B cell (primary cell): ENCODE measurements around the gene FGF11. TPM values are rescaled to one million over a fixed set of nuclear protein-coding genes. Genes with fewer than 3 reads are reported as not detected.

Source experiments
- ATAC-seq: fragments of 200-7000 bp; cut with Tn5 transposase; one replicate; pipeline ENCODE4 v1.10.0; 2021; ENCODE audit warnings: low read depth, mild to moderate bottlenecking, moderate number of reproducible peaks, moderate library complexity
- CTCF ChIA-PET: fragments of 350-600 bp; sonication (Branson Sonifier 250); formaldehyde crosslinking; loops from one replicate; lab custom pipeline; 2021; ENCODE audit warnings: antibody characterized with exemption, inconsistent platforms; lab: Charles Lee
- POLR2A ChIA-PET: fragments of 350-600 bp; sonication (Branson Sonifier 250); formaldehyde crosslinking; loops from one replicate; lab custom pipeline; 2021; ENCODE audit warnings: antibody characterized with exemption; lab: Charles Lee
- DNase-seq: peaks from one replicate; pipeline ENCODE4 v3.0.0; 2013
- H2AFZ ChIP-seq: 2 replicates; pipeline ENCODE4 v1.6.1; 2012; ENCODE audit warnings: mild to moderate bottlenecking, low read depth, low read length; ENCODE audit not compliant: insufficient read depth, poor library complexity, severe bottlenecking
- H3K27ac ChIP-seq, 2 donors: 1 replicate in 1 of 2; 2 replicates in 1 of 2; pipeline ENCODE4 v1.5.1; 2012 to 2013; ENCODE audit warnings: low read length in 2 of 2, mild to moderate bottlenecking in 2 of 2, moderate library complexity in 1 of 2
- H3K27me3 ChIP-seq, 4 experiments: fragments of 200-600 bp in 1 of 4; sonication (generic) in 1 of 4; replicated peaks in 1 of 4; 1 replicate in 2 of 4; 2 replicates in 2 of 4; pipeline versions ENCODE4 v1.6.1 to v1.7.0; 2013 to 2016; ENCODE audit warnings: low read length in 3 of 4, mild to moderate bottlenecking in 2 of 4, mixed read lengths in 1 of 4, moderate library complexity in 1 of 4; ENCODE audit not compliant: insufficient read depth in 4 of 4, control insufficient read depth in 3 of 4; ENCODE audit errors: control extremely low read depth in 1 of 4
- H3K36me3 ChIP-seq, 2 experiments: replicated peaks in 1 of 2; 1 replicate in 1 of 2; 2 replicates in 1 of 2; pipeline versions ENCODE4 v1.6.1 to v1.7.1; 2013; ENCODE audit warnings: low read length in 1 of 2; ENCODE audit not compliant: insufficient read depth in 2 of 2, control insufficient read depth in 1 of 2; ENCODE audit errors: control extremely low read depth in 1 of 2, extremely low read depth in 1 of 2
- H3K4me1 ChIP-seq, 2 donors: fragments of 200-600 bp in 1 of 2; sonication (generic) in 1 of 2; 1 replicate in 1 of 2; 2 replicates in 1 of 2; pipeline versions ENCODE4 v1.5.1 to v1.6.1; 2013 to 2017; ENCODE audit warnings: low read length in 2 of 2; ENCODE audit not compliant: control insufficient read depth in 2 of 2, insufficient read depth in 2 of 2
- H3K4me2 ChIP-seq: replicated peaks from 2 replicates; pipeline ENCODE3; 2012; ENCODE audit warnings: mild to moderate bottlenecking, low read depth, low read length; ENCODE audit not compliant: poor library complexity, severe bottlenecking
- H3K4me3 ChIP-seq, 5 experiments: fragments of 200-600 bp in 1 of 5; sonication (generic) in 1 of 5; 1 replicate in 3 of 5; 2 replicates in 2 of 5; pipeline versions ENCODE4 v1.5.1 to v1.7.0; 2011 to 2016; ENCODE audit warnings: low read length in 4 of 5, mild to moderate bottlenecking in 4 of 5, low read depth in 2 of 5, control low read depth in 1 of 5, moderate library complexity in 1 of 5; ENCODE audit not compliant: insufficient read depth in 1 of 5; ENCODE audit errors: control extremely low read depth in 1 of 5, extremely low read depth in 1 of 5
- H3K79me2 ChIP-seq: fragments of 200-600 bp; sonication (generic); one replicate; pipeline ENCODE4 v1.6.0; 2016; ENCODE audit warnings: low read length; ENCODE audit not compliant: control insufficient read depth, insufficient read depth
- H3K9ac ChIP-seq: fragments of 200-600 bp; sonication (generic); 2 replicates; pipeline ENCODE4 v1.6.1; 2017; ENCODE audit warnings: mild to moderate bottlenecking, low read length, moderate library complexity
- H3K9me3 ChIP-seq, 3 donors: one replicate each; pipeline versions ENCODE4 v1.6.1 to v1.7.1; 2013; ENCODE audit warnings: low read length in 2 of 3; ENCODE audit not compliant: control insufficient read depth in 2 of 3, insufficient read depth in 1 of 3; ENCODE audit errors: control extremely low read depth in 1 of 3
- H4K20me1 ChIP-seq: 2 replicates; pipeline ENCODE4 v1.6.0; 2012; ENCODE audit warnings: mild to moderate bottlenecking, low read length; ENCODE audit not compliant: insufficient read depth, control insufficient read depth, poor library complexity, severe bottlenecking
- H3K27ac Mint-ChIP-seq: one replicate; pipeline ENCODE4 v1.8.0; 2021; ENCODE audit warnings: mixed read lengths
- H3K27me3 Mint-ChIP-seq: one replicate; pipeline ENCODE4 v1.8.0; 2021; ENCODE audit warnings: mixed read lengths
- H3K4me1 Mint-ChIP-seq: one replicate; pipeline ENCODE4 v1.8.0; 2021; ENCODE audit warnings: mixed read lengths
- H3K4me3 Mint-ChIP-seq: one replicate; pipeline ENCODE4 v1.8.0; 2021; ENCODE audit warnings: mixed read lengths
- H3K9me3 Mint-ChIP-seq: one replicate; pipeline ENCODE4 v1.8.0; 2022; ENCODE audit warnings: mixed read lengths; ENCODE audit not compliant: insufficient read depth
- EZH2 ChIP-seq: IDR thresholded peaks from 2 replicates; pipeline ENCODE4 v1.6.1; 2012; ENCODE audit warnings: borderline replicate concordance, low read depth, mild to moderate bottlenecking, moderate library complexity, low read length; ENCODE audit not compliant: insufficient read depth, poor library complexity, severe bottlenecking
- WGBS: methylation state at CpG from one replicate; pipeline ENCODE4 v1.1.5; 2013; ENCODE audit warnings: missing lambda C conversion rate; ENCODE audit not compliant: insufficient coverage; 5-methylcytosine and 5-hydroxymethylcytosine counted together
- intact Hi-C: fragments of 100-400 bp; cut with micrococcal nuclease; formaldehyde crosslinking; loops from one replicate; pipeline ENCODE4 v1.10.0; 2022
- polyA plus RNA-seq: library from polyadenylated mRNA; depleted of rRNA; stranded (reverse); fragments of >200 nt; gene quantifications from 2 replicates; pipeline ENCODE4 v1.2.3, GENCODE V29; 2012
- total RNA-seq, 2 donors: library from RNA; stranded (reverse); fragments of 120-200 nt in 1 of 2; gene quantifications; 1 replicate in 1 of 2; 2 replicates in 1 of 2; pipeline versions ENCODE4 v1.2.3 to v1.2.4, GENCODE V29; 2013 to 2022
- TF ChIP-seq, protein P1 (sequence below): fragments of 200-600 bp; IDR thresholded peaks from one replicate; pipeline ENCODE4 v1.8.0; 2022; ENCODE audit warnings: antibody characterized with exemption, mild to moderate bottlenecking

The FGF11 gene
- total and polyA plus RNA-seq, 2 donors (not counting 1 experiment from before 2014, with no cell fraction given): 2.7 to 4.6 TPM

DNA sequence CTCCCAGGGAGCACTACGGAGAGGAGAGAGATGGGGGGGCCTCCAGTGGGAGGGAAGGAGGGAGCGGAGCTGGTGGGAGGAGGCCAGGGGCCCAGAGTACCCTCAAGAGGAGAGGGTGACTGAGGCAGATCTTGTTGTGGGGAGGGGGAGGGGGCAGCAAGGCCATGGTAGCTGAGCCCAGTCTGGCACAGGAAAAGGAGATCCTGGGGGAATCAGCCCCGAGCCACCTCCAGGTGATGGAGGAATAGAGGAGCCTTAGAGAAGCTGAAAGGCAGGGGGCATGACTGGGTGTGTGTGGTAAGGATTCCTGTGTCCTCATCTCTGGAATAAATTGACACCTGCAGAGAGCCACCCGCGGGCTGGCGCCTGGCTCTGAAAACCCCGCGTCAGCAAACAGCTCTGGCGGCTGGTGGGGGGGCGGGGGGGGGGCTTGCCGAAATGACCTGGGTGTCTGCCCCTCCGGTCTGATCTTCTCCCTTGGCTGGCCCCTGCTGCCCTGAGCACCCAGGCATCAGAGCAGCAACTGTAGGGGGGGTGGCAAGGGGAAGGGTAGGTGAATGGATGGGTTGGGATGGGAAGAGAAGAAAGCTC is 33.0 kb upstream of the FGF11 start:
- intact Hi-C loops: no loop called here
- Histone ChIP-seq H3K9me3 (peaks cover 0 to 4% (median 0%) of the 10 kb centered on the region in 3 donors), H3K79me2 (peaks cover 6% of the 10 kb centered on the region), H2AFZ (no peak overlapping the region), H3K4me3 (no peak overlapping the region), H3K27ac (no peak overlapping the region), H3K9ac (no peak overlapping the region), H4K20me1 (no peaks in the 10 kb centered on the region), H3K36me3 (no peaks in the 10 kb centered on the region), H3K4me1 (peaks cover 17 to 20% of the 10 kb centered on the region in 2 donors), H3K27me3 (peaks cover 0 to 33% (median 4%) of the 10 kb centered on the region in 4 experiments), H3K4me2 (no peak overlapping the region)
- ChIA-PET CTCF (interaction anchor here (1.2 kb wide), 2 partner anchors 30 to 32 kb away, joined by 3 to 4 read pairs; no protein-coding TSS in a partner anchor), POLR2A (interaction anchor here (1.2 kb wide), 1 partner anchor 186 kb away, joined by 3 read pairs; no protein-coding TSS in a partner anchor)
- WGBS: 83% methylated on average over 9 of the region's 12 CpGs
- peaks cover 30% of the 10 kb centered on the region for H3K27me3 Mint-ChIP-seq
- no peak overlapping the region for H3K27ac Mint-ChIP-seq
- peaks cover 23% of the 10 kb centered on the region for H3K4me1 Mint-ChIP-seq
- no peak for DNase-seq
- TF ChIP-seq EZH2: no peak
- TF ChIP-seq, protein P1, sequence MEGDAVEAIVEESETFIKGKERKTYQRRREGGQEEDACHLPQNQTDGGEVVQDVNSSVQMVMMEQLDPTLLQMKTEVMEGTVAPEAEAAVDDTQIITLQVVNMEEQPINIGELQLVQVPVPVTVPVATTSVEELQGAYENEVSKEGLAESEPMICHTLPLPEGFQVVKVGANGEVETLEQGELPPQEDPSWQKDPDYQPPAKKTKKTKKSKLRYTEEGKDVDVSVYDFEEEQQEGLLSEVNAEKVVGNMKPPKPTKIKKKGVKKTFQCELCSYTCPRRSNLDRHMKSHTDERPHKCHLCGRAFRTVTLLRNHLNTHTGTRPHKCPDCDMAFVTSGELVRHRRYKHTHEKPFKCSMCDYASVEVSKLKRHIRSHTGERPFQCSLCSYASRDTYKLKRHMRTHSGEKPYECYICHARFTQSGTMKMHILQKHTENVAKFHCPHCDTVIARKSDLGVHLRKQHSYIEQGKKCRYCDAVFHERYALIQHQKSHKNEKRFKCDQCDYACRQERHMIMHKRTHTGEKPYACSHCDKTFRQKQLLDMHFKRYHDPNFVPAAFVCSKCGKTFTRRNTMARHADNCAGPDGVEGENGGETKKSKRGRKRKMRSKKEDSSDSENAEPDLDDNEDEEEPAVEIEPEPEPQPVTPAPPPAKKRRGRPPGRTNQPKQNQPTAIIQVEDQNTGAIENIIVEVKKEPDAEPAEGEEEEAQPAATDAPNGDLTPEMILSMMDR: no peak
- H3K4me3 Mint-ChIP-seq: peak overlapping the region; percentile 80
- ATAC-seq: no peak
- no peaks in the 10 kb centered on the region for H3K9me3 Mint-ChIP-seq

- H4K20me1 ChIP-seq: no peaks in the 10 kb centered on the region
- ChIA-PET POLR2A (interaction anchor here (1.2 kb wide), 1 partner anchor 187 kb away, joined by 3 read pairs; no protein-coding TSS in a partner anchor), CTCF (interaction anchor here (1.1 to 1.2 kb wide), 4 partner anchors 29 to 154 kb away, joined by 3 read pairs; no protein-coding TSS in a partner anchor)
- peaks cover 23% of the 10 kb centered on the region for H3K4me1 Mint-ChIP-seq
- no peak overlapping the region for H2AFZ ChIP-seq
- H3K4me3 Mint-ChIP-seq: peak overlapping the region; percentile 10
- H3K4me1 ChIP-seq: peaks cover 17 to 20% of the 10 kb centered on the region in 2 donors
- H3K9me3 Mint-ChIP-seq: no peaks in the 10 kb centered on the region
- no peak overlapping the region for H3K27ac Mint-ChIP-seq
- intact Hi-C loops: no loop called here
- no peak for DNase-seq
- peaks cover 6% of the 10 kb centered on the region for H3K79me2 ChIP-seq
- no peak for TF ChIP-seq EZH2
- TF ChIP-seq, protein P1: no peak
- WGBS: 96% methylated on average over 4 of the region's 13 CpGs
- H3K36me3 ChIP-seq: no peaks in the 10 kb centered on the region
- no peak overlapping the region for H3K4me3 ChIP-seq
- H3K9ac ChIP-seq: no peak overlapping the region
- H3K4me2 ChIP-seq: no peak overlapping the region
- H3K27me3 ChIP-seq: peaks cover 0 to 33% (median 4%) of the 10 kb centered on the region in 4 experiments
- no peak for ATAC-seq
- H3K9me3 ChIP-seq: peaks cover 0 to 4% (median 0%) of the 10 kb centered on the region in 3 donors
- no peak overlapping the region for H3K27ac ChIP-seq
- H3K27me3 Mint-ChIP-seq: peaks cover 30% of the 10 kb centered on the region
Observed at GRCh38 chr17:7407082-7407481, 32.2 kb upstream of the FGF11 start.
